Fibroblast of pulmonary artery (primary cell): ENCODE results near the gene TMEM245.

Source experiments
- DNase-seq: peaks from one replicate; pipeline ENCODE4 v3.0.0-alpha.2; 2010; ENCODE audit warnings: low read depth
- H3K4me3 ChIP-seq: replicated peaks from 2 replicates; pipeline ENCODE4 v1.5.1; 2011; ENCODE audit warnings: low read depth, mild to moderate bottlenecking, control low read depth, low read length, moderate library complexity
- TF ChIP-seq, protein P1 (sequence below): IDR thresholded peaks from 2 replicates; pipeline ENCODE4 v1.5.1; 2011; ENCODE audit warnings: mild to moderate bottlenecking, control low read depth, low read length, inconsistent platforms; ENCODE audit errors: missing control alignments

The TMEM245 gene

DNA sequence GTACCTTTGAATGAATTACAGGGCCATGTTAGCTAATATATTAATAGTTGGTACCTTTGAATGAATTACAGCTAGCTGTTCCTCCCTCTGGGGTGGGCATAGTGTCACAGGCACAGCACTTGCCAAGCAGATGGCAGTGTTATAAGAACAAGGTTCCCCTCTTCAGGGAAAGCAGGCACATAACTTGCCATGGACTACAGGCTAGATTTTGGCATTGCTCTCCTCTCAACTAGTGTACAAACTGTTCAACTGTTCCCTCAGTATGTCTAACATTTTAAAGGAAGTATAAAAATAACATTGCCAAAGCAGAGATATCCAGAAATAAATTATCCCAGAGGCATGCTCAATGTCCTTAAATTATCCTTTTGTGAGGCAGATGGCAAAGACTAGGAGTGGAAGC lies 151.8 kb downstream of the TMEM245 start:
- TF ChIP-seq, protein P1, sequence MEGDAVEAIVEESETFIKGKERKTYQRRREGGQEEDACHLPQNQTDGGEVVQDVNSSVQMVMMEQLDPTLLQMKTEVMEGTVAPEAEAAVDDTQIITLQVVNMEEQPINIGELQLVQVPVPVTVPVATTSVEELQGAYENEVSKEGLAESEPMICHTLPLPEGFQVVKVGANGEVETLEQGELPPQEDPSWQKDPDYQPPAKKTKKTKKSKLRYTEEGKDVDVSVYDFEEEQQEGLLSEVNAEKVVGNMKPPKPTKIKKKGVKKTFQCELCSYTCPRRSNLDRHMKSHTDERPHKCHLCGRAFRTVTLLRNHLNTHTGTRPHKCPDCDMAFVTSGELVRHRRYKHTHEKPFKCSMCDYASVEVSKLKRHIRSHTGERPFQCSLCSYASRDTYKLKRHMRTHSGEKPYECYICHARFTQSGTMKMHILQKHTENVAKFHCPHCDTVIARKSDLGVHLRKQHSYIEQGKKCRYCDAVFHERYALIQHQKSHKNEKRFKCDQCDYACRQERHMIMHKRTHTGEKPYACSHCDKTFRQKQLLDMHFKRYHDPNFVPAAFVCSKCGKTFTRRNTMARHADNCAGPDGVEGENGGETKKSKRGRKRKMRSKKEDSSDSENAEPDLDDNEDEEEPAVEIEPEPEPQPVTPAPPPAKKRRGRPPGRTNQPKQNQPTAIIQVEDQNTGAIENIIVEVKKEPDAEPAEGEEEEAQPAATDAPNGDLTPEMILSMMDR, result no peak
- DNase-seq, result no peak
- no peak overlapping the region for H3K4me3 ChIP-seq
